ENCODE data around the gene ART3.

GRCh38 chr4:76088719-76089118 is 14.2 kb downstream of the ART3 start:
- TF ChIP-seq REST (IDR thresholded peaks at IDR 0.05; ENCODE audit: borderline replicate concordance), result no peak
- no peak for TF ChIP-seq REST (CRISPR knock-in tag; IDR thresholded peaks at IDR 0.05; ENCODE audit: low read depth)
- TF ChIP-seq TAF1 (IDR thresholded peaks at IDR 0.05; ENCODE audit: control insufficient read depth, extremely low read depth, insufficient read depth, low read length, severe bottlenecking), result no peak
- TF ChIP-seq CHD1 (IDR thresholded peaks at IDR 0.05; ENCODE audit: low read length), result no peak
- no peak for TF ChIP-seq HSF4 (CRISPR knock-in tag; IDR thresholded peaks at IDR 0.05; ENCODE audit: borderline replicate concordance)
- TF ChIP-seq ZNF280B (CRISPR knock-in tag; IDR thresholded peaks at IDR 0.05), result no peak
- no peak for TF ChIP-seq E2F1 (CRISPR knock-in tag; IDR thresholded peaks at IDR 0.05)
- no peak for TF ChIP-seq ZBTB5 (IDR thresholded peaks at IDR 0.05)
- no peak for TF ChIP-seq DACH1 (IDR thresholded peaks at IDR 0.05; ENCODE audit: partially characterized antibody)
- no peak for TF ChIP-seq CEBPB (tag; IDR thresholded peaks at IDR 0.05)
- no peak for TF ChIP-seq DIDO1 (tag; IDR thresholded peaks at IDR 0.05; ENCODE audit: low read depth)
